ENCODE results near the gene NR0B2.

NR0B2 gene

DNA sequence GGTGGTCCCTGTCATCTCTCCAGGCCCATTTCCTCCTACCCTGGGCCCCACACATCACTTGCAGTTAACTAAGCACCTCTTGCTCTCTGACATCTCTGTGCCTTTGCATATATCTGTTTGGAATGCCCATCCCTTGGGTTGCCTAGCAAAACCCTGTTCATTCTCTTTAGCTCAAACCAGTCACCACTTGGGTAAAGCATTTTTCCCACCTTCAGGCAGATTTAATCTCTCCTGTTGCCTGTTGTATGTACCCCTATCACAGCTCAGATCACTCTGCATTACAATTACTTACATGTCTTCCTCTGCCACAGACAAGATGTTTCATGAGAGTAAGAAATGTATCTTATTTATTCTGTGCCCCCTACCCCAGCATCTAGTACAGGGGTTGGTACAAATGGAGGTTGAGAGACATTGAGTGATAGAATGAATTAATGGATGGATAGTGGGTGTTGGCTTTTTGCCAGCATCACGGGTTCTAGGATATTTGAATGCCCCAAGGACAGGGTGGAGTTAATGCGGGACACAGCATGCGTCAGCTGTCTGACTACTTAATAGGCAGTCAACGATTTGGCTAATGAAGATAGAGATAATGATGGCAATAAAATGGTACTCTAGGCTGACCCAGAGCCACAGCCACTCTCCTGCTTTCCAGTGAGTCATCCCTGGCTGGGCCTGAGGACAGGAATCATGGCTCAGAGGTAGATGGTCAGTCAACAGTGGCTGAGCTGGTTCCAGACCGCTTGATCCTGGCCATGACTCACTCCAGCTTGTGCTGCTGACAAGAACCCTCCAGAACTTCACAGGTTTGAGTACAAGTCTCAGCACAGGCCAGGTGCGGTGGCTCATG is 6.5 kb downstream of the NR0B2 start:
- no peak overlapping the region for H3K23ac ChIP-seq (ENCODE audit: low read depth, low read length, poor library complexity)
- peaks cover 0 to 26% (median 2%) of the 10 kb centered on the region in 3 experiments for H3K27me3 ChIP-seq (ENCODE audit: control insufficient read depth in 3 of 3, insufficient read depth in 3 of 3, low read depth in 1 of 3, low read length in 3 of 3)
- WGBS, 2 donors (ENCODE audit: extremely low coverage in 2 of 2, insufficient read length in 2 of 2, insufficient replicate concordance in 1 of 2): no CpG with 5 or more reads among the region's 6 CpGs
- no peak overlapping the region for H2BK15ac ChIP-seq (ENCODE audit: low read length)
- no peak overlapping the region for H3K14ac ChIP-seq (ENCODE audit: low read length)
- no peak overlapping the region for H3K4me2 ChIP-seq (ENCODE audit: insufficient read depth, low read length, poor library complexity, severe bottlenecking)
- H3K36me3 ChIP-seq (replicated peaks in 1 of 2; ENCODE audit: control insufficient read depth in 2 of 2, insufficient read depth in 2 of 2, low read length in 2 of 2): no peaks in the 10 kb centered on the region
- H3K18ac ChIP-seq (ENCODE audit: low read length): no peak overlapping the region
- H3K9me3 ChIP-seq (replicated peaks in 1 of 2; ENCODE audit: control insufficient read depth in 2 of 2, insufficient read depth in 1 of 2, low read depth in 1 of 2, low read length in 2 of 2): no peaks in the 10 kb centered on the region
- no peak overlapping the region for H2BK5ac ChIP-seq (ENCODE audit: low read length)
- H2BK12ac ChIP-seq (ENCODE audit: low read length): no peak overlapping the region
- H3K79me1 ChIP-seq (ENCODE audit: low read depth, low read length): no peaks in the 10 kb centered on the region
- H4K91ac ChIP-seq (ENCODE audit: low read depth, low read length, poor library complexity): no peak overlapping the region
- H3K4ac ChIP-seq (ENCODE audit: low read length): peak overlapping the region; percentile 6
- H3K4me1 ChIP-seq (ENCODE audit: control insufficient read depth in 2 of 2, insufficient read depth in 1 of 2, low read depth in 1 of 2, low read length in 2 of 2): peaks cover 0 to 4% of the 10 kb centered on the region in 2 donors
- H2AK5ac ChIP-seq (ENCODE audit: low read depth, low read length): no peak overlapping the region
- H3K4me3 ChIP-seq (ENCODE audit: low read length in 2 of 2): no peak overlapping the region
- no peak overlapping the region for H2AFZ ChIP-seq (ENCODE audit: low read length)
- H2BK120ac ChIP-seq (ENCODE audit: low read depth, low read length): no peak overlapping the region
- H3K9ac ChIP-seq (ENCODE audit: low read depth, low read length, poor library complexity): no peak overlapping the region
- H4K8ac ChIP-seq (ENCODE audit: low read depth, low read length): no peak overlapping the region
- no peak overlapping the region for H3K27ac ChIP-seq (replicated peaks; ENCODE audit: low read length)
- DNase-seq (ENCODE audit: low spot score): no peak

DNA sequence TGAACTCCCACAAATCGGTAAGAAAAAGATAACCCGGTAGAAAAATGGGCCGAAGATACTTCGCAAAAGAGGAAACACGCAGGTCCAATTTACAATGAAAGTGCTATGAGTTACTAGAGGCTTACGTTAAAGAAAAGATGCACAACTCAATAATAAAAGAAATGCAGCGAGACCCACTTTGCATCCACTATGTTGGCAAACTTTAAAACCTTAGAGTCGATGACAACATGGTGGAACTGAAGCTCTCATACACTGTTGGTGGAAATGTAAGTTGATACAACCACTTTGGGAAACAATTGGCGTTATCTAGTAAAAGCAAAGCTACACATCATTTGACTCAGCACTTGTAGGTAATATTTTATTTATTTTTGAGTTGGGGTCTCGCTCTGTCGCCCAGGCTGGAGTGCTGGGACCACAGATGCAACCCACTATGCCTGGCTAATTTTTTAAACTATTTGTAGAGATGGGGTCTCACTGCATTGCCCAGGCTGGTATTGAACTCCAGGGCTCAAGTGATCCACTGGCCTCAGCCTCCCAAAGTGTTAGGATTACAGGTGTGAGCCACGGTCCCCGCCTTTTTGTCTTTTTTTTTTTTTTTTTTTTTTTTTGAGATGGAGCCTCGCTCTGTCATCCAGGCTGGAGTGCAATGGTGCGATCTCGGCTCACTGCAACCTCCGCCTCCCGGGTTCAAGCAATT is 12.8 kb downstream of the NR0B2 start:
- no peak overlapping the region for H2BK120ac ChIP-seq (ENCODE audit: low read depth, low read length)
- H3K27me3 ChIP-seq (ENCODE audit: control insufficient read depth in 3 of 3, insufficient read depth in 3 of 3, low read depth in 1 of 3, low read length in 3 of 3): no peaks in the 10 kb centered on the region
- H2BK5ac ChIP-seq (ENCODE audit: low read length): no peak overlapping the region
- no peak overlapping the region for H3K18ac ChIP-seq (ENCODE audit: low read length)
- H3K14ac ChIP-seq (ENCODE audit: low read length): no peak overlapping the region
- no peak for DNase-seq (ENCODE audit: low spot score)
- peaks cover 1 to 19% of the 10 kb centered on the region in 2 donors for H3K36me3 ChIP-seq (replicated peaks in 1 of 2; ENCODE audit: control insufficient read depth in 2 of 2, insufficient read depth in 2 of 2, low read length in 2 of 2)
- H2BK15ac ChIP-seq (ENCODE audit: low read length): no peak overlapping the region
- peaks cover 0 to 3% of the 10 kb centered on the region in 2 donors for H3K4me1 ChIP-seq (ENCODE audit: control insufficient read depth in 2 of 2, insufficient read depth in 1 of 2, low read depth in 1 of 2, low read length in 2 of 2)
- H3K23ac ChIP-seq (ENCODE audit: low read depth, low read length, poor library complexity): no peak overlapping the region
- no peak overlapping the region for H3K9ac ChIP-seq (ENCODE audit: low read depth, low read length, poor library complexity)
- no peaks in the 10 kb centered on the region for H3K9me3 ChIP-seq (replicated peaks in 1 of 2; ENCODE audit: control insufficient read depth in 2 of 2, insufficient read depth in 1 of 2, low read depth in 1 of 2, low read length in 2 of 2)
- WGBS, 2 donors (ENCODE audit: extremely low coverage in 2 of 2, insufficient read length in 2 of 2, insufficient replicate concordance in 1 of 2): no CpG with 5 or more reads among the region's 18 CpGs
- no peak overlapping the region for H3K4ac ChIP-seq (ENCODE audit: low read length)
- H3K79me1 ChIP-seq (ENCODE audit: low read depth, low read length): peaks cover 4% of the 10 kb centered on the region
- H3K27ac ChIP-seq (replicated peaks; ENCODE audit: low read length): no peak overlapping the region
- H4K8ac ChIP-seq (ENCODE audit: low read depth, low read length): no peak overlapping the region
- H2BK12ac ChIP-seq (ENCODE audit: low read length): no peak overlapping the region
- H4K91ac ChIP-seq (ENCODE audit: low read depth, low read length, poor library complexity): no peak overlapping the region
- peak overlapping the region; percentile 84 for H2AFZ ChIP-seq (ENCODE audit: low read length)
- H3K4me2 ChIP-seq (ENCODE audit: insufficient read depth, low read length, poor library complexity, severe bottlenecking): peak overlapping the region; percentile 52
- no peak overlapping the region for H2AK5ac ChIP-seq (ENCODE audit: low read depth, low read length)
- H3K4me3 ChIP-seq (ENCODE audit: low read length in 2 of 2): peak overlapping the region in 1 of 2 donors; percentile 86

DNA sequence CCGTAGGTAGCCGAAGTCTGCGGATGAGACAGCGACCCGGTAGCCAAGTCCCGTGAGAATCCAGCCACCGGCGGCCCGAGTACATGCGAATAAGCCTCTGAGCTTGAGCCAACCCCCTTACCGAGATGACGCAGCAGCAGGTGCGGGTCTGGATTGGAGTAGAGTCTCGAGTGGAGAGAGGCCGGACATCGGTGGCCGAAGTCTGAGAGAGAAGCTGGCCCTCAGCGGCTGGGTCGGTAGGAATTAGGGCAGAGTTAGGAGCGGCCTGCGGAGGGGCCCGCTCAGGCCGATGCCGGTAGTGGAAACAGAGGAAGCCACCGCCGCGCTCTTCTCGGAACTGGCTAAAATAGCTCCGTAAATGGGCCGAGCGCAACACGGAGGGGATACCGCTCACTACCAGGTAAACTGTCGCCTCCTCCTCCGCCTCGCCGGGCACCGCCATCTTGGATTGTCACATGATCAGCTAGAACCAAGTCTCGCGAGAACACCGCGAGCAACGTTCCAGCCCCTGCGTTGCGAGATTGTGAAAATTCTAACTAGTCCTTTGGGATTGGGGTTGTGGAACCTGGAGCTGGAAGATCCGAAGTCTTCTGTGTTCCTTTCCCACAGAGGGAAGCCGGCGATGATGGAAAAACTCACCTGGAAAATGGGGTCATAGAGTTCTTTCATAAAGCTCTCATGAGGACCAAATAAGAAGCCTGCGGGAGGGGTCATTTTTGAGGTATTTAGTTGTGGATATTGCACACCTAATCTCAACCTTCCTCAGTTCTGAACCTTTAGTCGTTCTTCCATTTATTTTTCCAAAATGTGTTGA is 13.6 kb downstream of the NR0B2 start, which contains the start of gene GPATCH3:
TSS of gene GPATCH3 (minus strand) at position 467 of the 814 bp plus-strand sequence. CDS start at position 442, 25 bp downstream.
- no peak within 1 kb of the TSS for H2AK5ac ChIP-seq (ENCODE audit: low read depth, low read length)
- no peaks in the 10 kb centered on the region for H3K9me3 ChIP-seq (replicated peaks in 1 of 2; ENCODE audit: control insufficient read depth in 2 of 2, insufficient read depth in 1 of 2, low read depth in 1 of 2, low read length in 2 of 2)
- peak within 1 kb of the TSS; percentile 86 to 92 for H3K4me3 ChIP-seq (ENCODE audit: low read length in 2 of 2)
- H4K91ac ChIP-seq (ENCODE audit: low read depth, low read length, poor library complexity): no peak within 1 kb of the TSS
- WGBS, 2 donors (ENCODE audit: extremely low coverage in 2 of 2, insufficient read length in 2 of 2, insufficient replicate concordance in 1 of 2): no CpG with 5 or more reads among the region's 50 CpGs
- H3K27ac ChIP-seq (replicated peaks; ENCODE audit: low read length): no peak within 1 kb of the TSS
- H3K27me3 ChIP-seq (ENCODE audit: control insufficient read depth in 3 of 3, insufficient read depth in 3 of 3, low read depth in 1 of 3, low read length in 3 of 3): no peaks in the 10 kb centered on the region
- H4K8ac ChIP-seq (ENCODE audit: low read depth, low read length): peak within 1 kb of the TSS; percentile 83
- H2BK5ac ChIP-seq (ENCODE audit: low read length): no peak within 1 kb of the TSS
- no peak within 1 kb of the TSS for H3K4ac ChIP-seq (ENCODE audit: low read length)
- H3K23ac ChIP-seq (ENCODE audit: low read depth, low read length, poor library complexity): peak within 1 kb of the TSS; percentile 43
- H2BK120ac ChIP-seq (ENCODE audit: low read depth, low read length): no peak within 1 kb of the TSS
- H3K14ac ChIP-seq (ENCODE audit: low read length): no peak within 1 kb of the TSS
- H3K9ac ChIP-seq (ENCODE audit: low read depth, low read length, poor library complexity): peak within 1 kb of the TSS; percentile 85
- H3K4me1 ChIP-seq (ENCODE audit: control insufficient read depth in 2 of 2, insufficient read depth in 1 of 2, low read depth in 1 of 2, low read length in 2 of 2): peaks cover 0 to 3% of the 10 kb centered on the region in 2 donors
- H3K18ac ChIP-seq (ENCODE audit: low read length): no peak within 1 kb of the TSS
- no peak within 1 kb of the TSS for H2BK15ac ChIP-seq (ENCODE audit: low read length)
- peak within 1 kb of the TSS; percentile 62 for H3K4me2 ChIP-seq (ENCODE audit: insufficient read depth, low read length, poor library complexity, severe bottlenecking)
- peaks cover 4% of the 10 kb centered on the region for H3K79me1 ChIP-seq (ENCODE audit: low read depth, low read length)
- H2BK12ac ChIP-seq (ENCODE audit: low read length): no peak within 1 kb of the TSS
- peak; percentile 90 for DNase-seq (ENCODE audit: low spot score)
- peak within 1 kb of the TSS; percentile 84 for H2AFZ ChIP-seq (ENCODE audit: low read length)
- peaks cover 2 to 25% of the 10 kb centered on the region in 2 donors for H3K36me3 ChIP-seq (replicated peaks in 1 of 2; ENCODE audit: control insufficient read depth in 2 of 2, insufficient read depth in 2 of 2, low read length in 2 of 2)

Measured in neuronal stem cell (in vitro differentiated cells).